Gastroesophageal sphincter (tissue), 3 donors: ENCODE data around the gene LGR4.

Experiments used
- CTCF ChIP-seq, 4 experiments: fragments of 200-600 bp in 2 of 4; fragments of 450-650 bp in 2 of 4; sonication (generic) in 1 of 4; IDR thresholded peaks; one replicate each; pipeline ENCODE4 v1.5.1; 2017 to 2019; ENCODE audit warnings: antibody characterized with exemption in 4 of 4, mild to moderate bottlenecking in 2 of 4, moderate library complexity in 2 of 4
- POLR2A ChIP-seq, 2 donors: fragments of 450-650 bp; IDR thresholded peaks; one replicate each; pipeline ENCODE4 v1.6.1; 2017; ENCODE audit warnings: antibody characterized with exemption in 2 of 2, mild to moderate bottlenecking in 2 of 2, moderate library complexity in 1 of 2
- POLR2AphosphoS5 ChIP-seq: sonication (generic); formaldehyde crosslinking; IDR thresholded peaks from one replicate; pipeline ENCODE4 v1.6.1; 2017; ENCODE audit warnings: antibody characterized with exemption

DNA sequence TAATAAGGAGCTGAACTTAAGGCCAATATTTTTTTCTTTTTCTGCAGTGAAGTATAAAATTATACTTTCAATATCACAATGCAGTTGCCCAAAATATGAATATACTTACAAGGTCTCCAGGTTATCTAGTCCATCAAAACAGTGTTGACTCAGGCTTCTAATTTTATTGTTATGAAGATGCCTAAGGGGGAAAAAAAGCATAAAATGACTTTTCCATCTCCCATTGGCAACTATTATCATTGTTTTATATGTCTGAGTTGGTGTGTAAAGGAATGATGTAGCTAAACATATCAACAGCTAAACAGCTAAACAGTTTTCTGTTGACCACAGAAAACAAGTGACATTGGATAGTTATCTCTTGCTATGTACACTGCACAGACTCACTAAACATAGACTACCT is 88.4 kb downstream of the LGR4 start:
- TF ChIP-seq POLR2A (IDR thresholded peaks at IDR 0.05) (no peak), CTCF (IDR thresholded peaks at IDR 0.05) (no peak), POLR2AphosphoS5 (no peak)
